Left cardiac atrium (tissue), 2 donors: ENCODE measurements around the gene RAB6D. TPM values are rescaled to one million over a fixed set of nuclear protein-coding genes. Genes with fewer than 3 reads are reported as not detected.

Experiments
- total RNA-seq, 2 donors: library from RNA; stranded (reverse); fragmentation: NEBNext Ultra II Directional; extraction: Animal tissue kit (Norgen Biotek cat#: 25700); gene quantifications; one replicate each; pipeline ENCODE4 v1.2.1, GENCODE V29; 2021
- donor health status: DM: no; HTN: yes; CAD: no; lungs with severe emphysema.
- donor health status: DM: yes; HTN: yes; CAD: no.

RAB6D gene
- total RNA-seq, 2 donors from 2014 or later: 0.09 to 0.13 TPM

Other genes starting within 250 kb of the RAB6D start
- gene POTEE, start 154.6 kb downstream of the RAB6D start, total RNA-seq: under 1 TPM in 1 of 2 donors, not detected in 1; 0.10 TPM
- 10 to 100 TPM in 1 of 2 donors, 1 to 10 TPM in 1; 8.5 to 11.0 TPM for gene TUBA3D, start 112.0 kb upstream of the RAB6D start, total RNA-seq
- gene MZT2A, start 128.2 kb upstream of the RAB6D start, total RNA-seq: 100 to 1,000 TPM in 1 of 2 donors, 10 to 100 TPM in 1; 59.4 to 110 TPM
- gene CCDC74A, start 163.7 kb upstream of the RAB6D start, total RNA-seq: under 1 TPM; 0.71 to 0.94 TPM